Testis (tissue), 3 donors: ENCODE results near the gene HIPK2. TPM values are rescaled to one million over a fixed set of nuclear protein-coding genes. Genes with fewer than 3 reads are reported as not detected.

Source experiments
- DNase-seq: peaks from one replicate; pipeline ENCODE4 v3.0.0-alpha.2; 2019
- H3K27ac ChIP-seq, 2 donors: fragments of 200-600 bp; sonication (generic); one replicate each; pipeline ENCODE4 v1.5.1; 2019
- H3K27me3 ChIP-seq: fragments of 200-600 bp; sonication (generic); one replicate; pipeline ENCODE4 v1.5.1; 2019
- H3K36me3 ChIP-seq: fragments of 200-600 bp; sonication (generic); one replicate; pipeline ENCODE4 v1.5.1; 2017; ENCODE audit warnings: low read depth; ENCODE audit errors: missing control alignments
- H3K4me1 ChIP-seq: fragments of 200-600 bp; sonication (generic); one replicate; pipeline ENCODE4 v1.5.1; 2019
- H3K4me3 ChIP-seq, 2 donors: fragments of 200-600 bp; sonication (generic); one replicate each; pipeline ENCODE4 v1.5.1; 2017 to 2019
- H3K9me3 ChIP-seq: fragments of 200-600 bp; sonication (generic); one replicate; pipeline ENCODE4 v1.5.1; 2017
- CTCF ChIP-seq, 3 experiments: fragments of 450-650 bp in 2 of 3; fragments of 200-600 bp in 1 of 3; sonication (generic) in 1 of 3; IDR thresholded peaks; one replicate each; pipeline ENCODE4 v1.5.1; 2016 to 2019; ENCODE audit warnings: antibody characterized with exemption in 3 of 3, mild to moderate bottlenecking in 2 of 3, moderate library complexity in 1 of 3
- POLR2A ChIP-seq: fragments of 450-650 bp; IDR thresholded peaks from one replicate; pipeline ENCODE4 v1.6.1; 2017; ENCODE audit warnings: antibody characterized with exemption, mild to moderate bottlenecking, moderate library complexity
- WGBS, 2 donors: methylation state at CpG; one replicate each; pipeline ENCODE4 v1.1.5; 2018; 5-methylcytosine and 5-hydroxymethylcytosine counted together
- intact Hi-C: fragments of 100-400 bp; cut with DNase I; formaldehyde crosslinking; loops from one replicate; pipeline ENCODE4 v1.15.1; 2023; ENCODE audit warnings: low total_unique reads
- polyA plus RNA-seq: library from polyadenylated mRNA; stranded (reverse); fragments of 350-450 nt; fragmentation: Illumina TruSeq; extraction: RNeasy Lipid Tissue Mini Kit (QIAGEN cat#74804); gene quantifications from one replicate; pipeline ENCODE4 v1.2.3, GENCODE V29; 2014; ENCODE audit warnings: low read depth, low replicate concordance; ENCODE audit not compliant: insufficient read depth
- total RNA-seq, 2 donors: library from RNA; depleted of rRNA; stranded (reverse); fragments of >200 nt; gene quantifications; one replicate each; pipeline ENCODE4 v1.2.3, GENCODE V29; 2016

The HIPK2 gene
- total and polyA plus RNA-seq, 3 donors from 2014 or later, result 6.3 to 22.4 (median 17.8) TPM

GRCh38 chr7:139572704-139573385, 205.0 kb downstream of the HIPK2 start:
- no peaks in the 10 kb centered on the region for H3K4me1 ChIP-seq
- TF ChIP-seq POLR2A, result no peak
- TF ChIP-seq CTCF (IDR thresholded peaks at IDR 0.05), result no peak
- H3K36me3 ChIP-seq, result no peaks in the 10 kb centered on the region
- no peak overlapping the region for H3K27ac ChIP-seq
- H3K4me3 ChIP-seq, result peak overlapping the region in 1 of 2 donors; percentile 13
- no peak for DNase-seq
- no peaks in the 10 kb centered on the region for H3K27me3 ChIP-seq
- no peaks in the 10 kb centered on the region for H3K9me3 ChIP-seq
- intact Hi-C loops, result no loop called here
- 59 to 84% methylated on average over 20 to 38 of the region's 38 CpGs for WGBS, 2 donors

GRCh38 chr7:139572071-139572470, 205.7 kb downstream of the HIPK2 start:
- no peaks in the 10 kb centered on the region for H3K27me3 ChIP-seq
- WGBS, 2 donors, result 73 to 86% methylated on average over 15 of the region's 15 CpGs
- peak overlapping the region in 1 of 2 donors; percentile 23 for H3K4me3 ChIP-seq
- no peak overlapping the region for H3K27ac ChIP-seq
- H3K4me1 ChIP-seq, result no peaks in the 10 kb centered on the region
- TF ChIP-seq POLR2A (no peak), CTCF (IDR thresholded peaks at IDR 0.05) (no peak)
- no peaks in the 10 kb centered on the region for H3K9me3 ChIP-seq
- intact Hi-C loops, result no loop called here
- H3K36me3 ChIP-seq, result no peaks in the 10 kb centered on the region
- no peak for DNase-seq

- DNase-seq, result no peak
- whole genome bisulfite sequencing, 2 donors, result 58 to 79% methylated on average over 20 of the region's 20 CpGs
- no peaks in the 10 kb centered on the region for H3K27me3 ChIP-seq
- H3K4me1 ChIP-seq, result no peaks in the 10 kb centered on the region
- H3K9me3 ChIP-seq, result no peaks in the 10 kb centered on the region
- no peaks in the 10 kb centered on the region for H3K36me3 ChIP-seq
- intact Hi-C loops, result no loop called here
- H3K27ac ChIP-seq, result no peak overlapping the region
- TF ChIP-seq POLR2A (no peak), CTCF (IDR thresholded peaks at IDR 0.05) (no peak)
- H3K4me3 ChIP-seq, result peak overlapping the region in 1 of 2 donors; percentile 23
Observed at GRCh38 chr7:139571651-139572050, 206.1 kb downstream of the HIPK2 start.

GRCh38 chr7:139571190-139571589, 206.6 kb downstream of the HIPK2 start:
- intact Hi-C loops, result no loop called here
- H3K27ac ChIP-seq, result no peak overlapping the region
- peak overlapping the region in 1 of 2 donors; percentile 23 for H3K4me3 ChIP-seq
- no peaks in the 10 kb centered on the region for H3K9me3 ChIP-seq
- 61 to 78% methylated on average over 20 of the region's 20 CpGs for WGBS, 2 donors
- no peak for TF ChIP-seq CTCF (IDR thresholded peaks at IDR 0.05)
- no peak for TF ChIP-seq POLR2A
- no peaks in the 10 kb centered on the region for H3K36me3 ChIP-seq
- H3K4me1 ChIP-seq, result no peaks in the 10 kb centered on the region
- H3K27me3 ChIP-seq, result no peaks in the 10 kb centered on the region
- no peak for DNase-seq

GRCh38 chr7:139570626-139571025, 207.2 kb downstream of the HIPK2 start:
- Histone ChIP-seq H3K9me3 (no peaks in the 10 kb centered on the region), H3K27me3 (no peaks in the 10 kb centered on the region), H3K36me3 (no peaks in the 10 kb centered on the region), H3K4me1 (no peaks in the 10 kb centered on the region), H3K4me3 (no peak overlapping the region), H3K27ac (no peak overlapping the region)
- 51 to 69% methylated on average over 5 of the region's 5 CpGs for WGBS, 2 donors
- intact Hi-C loops, result no loop called here
- TF ChIP-seq CTCF (IDR thresholded peaks at IDR 0.05) (no peak), POLR2A (no peak)
- DNase-seq, result no peak
